HG03469 (cell line): ENCODE results near the gene ZC3H18.

Experiments used
- ATAC-seq: cut with Tn5 transposase; IDR thresholded peaks from one replicate; pipeline ENCODE4 v1.9.1; 2021; ENCODE audit warnings: mild to moderate bottlenecking, moderate library complexity, moderate number of reproducible peaks; ENCODE audit not compliant: unreplicated experiment

Gene ZC3H18

GRCh38 chr16:88548985-88549384 lies 21.2 kb upstream of the ZC3H18 start:
- no peak for ATAC-seq

- no peak for ATAC-seq
Measured at GRCh38 chr16:88549671-88550245, 20.4 kb upstream of the ZC3H18 start.

- no peak for ATAC-seq
Measured at GRCh38 chr16:88550246-88550661, 19.9 kb upstream of the ZC3H18 start.

DNA sequence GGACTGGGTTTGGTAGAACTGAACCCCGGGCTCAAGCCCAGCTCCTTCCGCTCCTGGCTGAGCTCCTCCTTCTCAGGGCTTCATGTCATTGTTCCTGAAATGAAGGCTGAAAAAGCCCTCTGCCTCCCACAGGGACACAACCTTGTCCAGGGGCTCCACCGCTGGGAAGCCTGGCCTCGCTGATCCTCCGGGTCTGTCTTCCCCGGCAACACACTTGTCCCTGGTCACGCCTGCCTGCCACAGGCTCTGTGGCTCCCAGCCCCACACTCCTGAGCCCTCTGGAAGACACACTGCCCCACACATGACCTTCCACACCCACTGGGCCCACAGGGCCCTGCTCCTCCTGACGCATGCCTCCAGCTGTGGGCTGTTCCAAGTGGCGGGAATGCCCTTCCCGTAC lies 18.0 kb upstream of the ZC3H18 start:
- no peak for ATAC-seq

GRCh38 chr16:88552815-88553214 lies 17.4 kb upstream of the ZC3H18 start:
- no peak for ATAC-seq

- ATAC-seq: no peak
Measured at GRCh38 chr16:88553739-88554138, 16.5 kb upstream of the ZC3H18 start.

GRCh38 chr16:88554711-88555264 lies 15.4 kb upstream of the ZC3H18 start:
- ATAC-seq: no peak

DNA sequence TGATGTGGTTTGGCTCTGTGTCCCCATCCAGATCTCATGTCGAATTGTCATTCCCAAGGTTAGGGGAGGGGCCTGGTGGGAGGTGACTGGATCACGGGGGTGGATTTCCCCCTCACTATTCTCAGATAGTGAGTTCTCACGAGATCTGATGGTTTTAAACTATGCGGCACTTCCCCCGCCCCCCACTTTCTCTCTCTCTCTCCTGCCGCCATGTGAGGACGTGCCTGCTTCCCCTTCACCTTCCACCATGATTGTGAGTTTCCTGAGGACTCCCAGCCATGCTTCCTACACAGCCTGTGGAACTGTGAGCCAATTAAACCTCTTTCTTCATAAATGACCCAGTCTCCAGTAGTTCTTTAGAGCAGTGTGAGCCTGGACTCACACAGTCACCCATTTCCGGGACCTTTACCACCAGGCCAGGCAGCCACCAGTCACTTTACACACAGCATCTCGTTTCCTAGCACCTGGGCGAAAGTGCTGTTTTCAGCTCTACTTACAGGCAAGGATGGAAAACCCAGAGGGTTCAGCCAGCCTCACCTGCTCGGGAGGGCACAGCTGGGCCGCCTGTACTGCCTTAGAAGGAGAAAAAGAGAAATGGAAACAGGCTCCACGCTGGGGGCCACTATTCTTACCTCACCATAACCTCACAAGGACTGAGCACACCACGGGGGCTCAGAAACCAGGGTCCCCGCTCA lies 13.8 kb upstream of the ZC3H18 start:
- no peak for ATAC-seq

- ATAC-seq: no peak
Measured at GRCh38 chr16:88558457-88559442, 11.5 kb upstream of the ZC3H18 start.

GRCh38 chr16:88560714-88561484 lies 9.3 kb upstream of the ZC3H18 start:
- ATAC-seq: no peak

DNA sequence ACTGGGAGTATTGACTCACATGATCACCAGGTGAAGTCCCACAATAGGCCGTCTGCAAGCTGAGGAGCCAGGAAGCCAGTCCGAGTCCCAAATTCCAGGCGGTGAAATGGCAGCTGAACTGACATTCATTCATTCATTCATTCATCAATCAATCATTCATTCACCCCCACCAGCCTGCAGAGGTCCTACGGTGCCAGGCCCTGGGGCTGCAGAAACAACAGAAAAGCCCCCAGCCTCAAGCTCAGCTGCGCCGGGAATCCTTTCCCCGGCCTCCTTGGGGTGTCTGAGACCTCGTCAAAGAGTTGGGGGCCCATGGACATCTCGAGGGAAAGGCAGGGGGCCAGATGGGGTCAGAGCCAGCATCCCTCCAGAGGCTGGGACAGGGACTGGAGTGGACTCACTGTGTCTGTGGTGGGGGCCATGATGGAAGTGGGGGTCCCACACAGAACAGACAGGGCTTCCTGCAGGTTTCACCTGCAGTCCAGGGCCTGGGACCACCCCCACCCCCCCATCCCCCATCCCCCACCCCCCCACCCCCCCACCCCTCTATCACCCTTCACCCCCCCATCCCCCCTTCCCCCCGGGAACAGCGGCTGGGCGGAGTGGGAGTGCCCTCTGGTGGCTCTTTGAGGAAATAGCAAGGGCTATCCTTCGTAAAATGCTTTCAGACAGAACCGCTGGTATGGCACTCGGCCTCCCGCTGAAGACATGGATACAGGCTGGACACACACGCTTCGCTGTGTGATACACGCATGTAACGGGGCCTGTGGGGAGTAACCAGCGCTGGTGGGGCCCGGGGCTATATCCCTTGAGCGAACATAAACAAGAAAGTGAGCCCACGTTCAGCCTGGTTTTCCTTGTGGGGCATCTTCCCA lies 8.5 kb upstream of the ZC3H18 start:
- no peak for ATAC-seq

GRCh38 chr16:88566158-88566557 lies 4.0 kb upstream of the ZC3H18 start:
- no peak for ATAC-seq

- no peak for ATAC-seq
Measured at GRCh38 chr16:88568710-88569613, 1.2 kb upstream of the ZC3H18 start.

DNA sequence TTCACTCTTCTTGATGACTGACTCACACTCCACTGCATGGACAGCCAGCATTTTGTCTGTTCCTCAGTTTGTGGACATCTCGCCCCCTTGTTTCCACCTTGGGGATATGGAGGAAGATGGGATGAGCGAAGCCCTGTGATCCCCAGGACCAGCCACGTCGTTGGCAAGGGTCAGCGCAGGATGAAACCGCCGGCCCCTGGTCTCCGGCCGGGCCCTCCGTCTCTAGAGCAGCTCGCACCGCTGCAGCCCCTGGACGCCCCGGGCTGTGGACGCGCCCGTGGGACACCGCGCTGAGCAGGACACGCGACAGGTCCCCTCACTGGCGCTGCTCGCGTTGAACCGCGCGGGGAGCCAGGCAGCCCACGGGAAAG lies 604 bp upstream of the ZC3H18 start:
- ATAC-seq: peak; percentile 5

DNA sequence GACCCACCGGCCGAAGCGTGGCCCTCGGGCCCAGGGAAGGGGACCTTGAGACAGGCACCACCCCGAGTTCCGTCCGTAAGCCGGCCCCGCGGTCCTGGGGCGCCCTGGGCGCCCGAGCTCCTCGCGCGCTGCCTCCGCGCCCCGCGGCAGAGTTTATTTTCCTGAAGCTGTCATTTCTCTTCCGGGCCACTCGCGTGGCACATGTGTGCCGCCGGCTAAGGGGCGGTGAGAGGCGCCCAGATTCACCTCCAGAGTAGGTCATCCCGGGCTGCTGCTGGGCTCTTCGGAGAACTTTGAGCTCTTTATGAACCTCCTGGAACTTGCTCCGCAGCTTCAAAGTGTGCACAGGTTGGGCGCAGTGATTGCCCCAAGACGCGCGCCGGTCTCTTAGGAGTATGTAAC lies 489 bp downstream of the ZC3H18 start:
- ATAC-seq: peak; percentile 17

- no peak for ATAC-seq
Measured at GRCh38 chr16:88575251-88575650, 5.0 kb downstream of the ZC3H18 start.

DNA sequence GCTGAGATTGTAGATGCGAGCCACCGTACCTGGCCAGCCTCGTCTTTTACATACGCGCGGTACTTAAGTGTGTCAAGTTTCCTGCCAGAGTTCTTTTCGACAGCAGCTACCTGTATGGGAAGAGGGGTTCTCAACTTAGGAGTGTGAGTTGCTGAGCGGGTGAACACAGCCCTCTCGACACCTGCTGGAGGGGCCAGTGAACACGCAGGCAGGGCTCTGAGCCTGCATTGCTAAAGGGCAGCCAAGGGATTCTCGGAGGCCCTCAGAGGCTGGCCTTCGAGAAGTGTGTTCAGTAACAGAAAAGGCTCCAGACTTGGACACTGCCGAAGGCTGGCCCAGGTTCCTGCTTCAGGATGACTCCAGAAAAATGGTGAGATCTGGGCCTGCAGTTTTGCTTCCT lies 6.1 kb downstream of the ZC3H18 start:
- ATAC-seq: no peak

DNA sequence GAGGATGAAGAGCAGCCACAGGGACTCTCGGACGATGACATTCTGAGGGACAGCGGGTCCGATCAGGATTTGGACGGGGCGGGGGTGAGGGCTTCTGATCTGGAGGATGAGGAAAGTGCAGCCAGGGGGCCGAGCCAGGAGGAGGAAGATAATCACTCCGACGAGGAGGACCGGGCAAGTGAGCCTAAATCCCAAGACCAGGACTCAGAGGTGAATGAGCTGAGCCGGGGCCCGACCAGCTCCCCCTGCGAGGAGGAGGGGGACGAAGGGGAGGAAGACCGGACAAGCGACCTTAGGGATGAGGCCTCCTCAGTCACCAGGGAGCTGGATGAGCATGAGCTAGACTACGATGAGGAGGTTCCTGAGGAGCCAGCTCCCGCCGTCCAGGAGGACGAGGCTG lies 7.0 kb downstream of the ZC3H18 start:
- no peak for ATAC-seq
